T-helper 17 cell (primary cell): ENCODE data around the gene SRCAP. TPM values are rescaled to one million over a fixed set of nuclear protein-coding genes. Genes with fewer than 3 reads are reported as not detected.

Experiments used
- ATAC-seq: fragments of 150-1000 bp; cut with Tn5 transposase; 2 replicates; pipeline ENCODE4 v1.10.0; 2021; ENCODE audit warnings: mild to moderate bottlenecking, moderate library complexity
- DNase-seq, 3 donors: peaks; one replicate each; pipeline versions ENCODE4 v3.0.0 to v3.0.0-alpha.2; 2020 to 2021
- H3K9me3 ChIP-seq: one replicate; pipeline ENCODE4 v1.7.0; 2013; ENCODE audit warnings: low read length, mild to moderate bottlenecking; ENCODE audit not compliant: control insufficient read depth, poor library complexity, severe bottlenecking
- H3K27ac Mint-ChIP-seq: one replicate; pipeline ENCODE4 v1.8.0; 2022; ENCODE audit warnings: mild to moderate bottlenecking, moderate library complexity, mixed read lengths
- H3K27me3 Mint-ChIP-seq: one replicate; pipeline ENCODE4 v1.8.0; 2022; ENCODE audit warnings: mixed read lengths
- H3K36me3 Mint-ChIP-seq: one replicate; pipeline ENCODE4 v1.8.0; 2022; ENCODE audit warnings: low read depth, mixed read lengths
- H3K4me1 Mint-ChIP-seq: one replicate; pipeline ENCODE4 v1.8.0; 2022; ENCODE audit warnings: mild to moderate bottlenecking, mixed read lengths
- H3K4me3 Mint-ChIP-seq: one replicate; pipeline ENCODE4 v1.8.0; 2022; ENCODE audit warnings: mild to moderate bottlenecking, moderate library complexity, mixed read lengths
- total RNA-seq, 4 donors: library from RNA in 2 of 4; stranded (reverse) in 2 of 4; gene quantifications; one replicate each; pipeline ENCODE4 v1.2.3 and lab custom pipeline; 2022 to 2026

The SRCAP gene
- total RNA-seq, 2 donors from 2014 or later = 86.9 to 90.5 TPM

GRCh38 chr16:30721167-30721566 is 22.2 kb downstream of the SRCAP start:
- Mint-ChIP-seq H3K4me1 (peaks cover 33% of the 10 kb centered on the region), H3K27ac (peak overlapping the region; percentile 54), H3K36me3 (peaks cover 24% of the 10 kb centered on the region), H3K27me3 (no peaks in the 10 kb centered on the region), H3K4me3 (no peak overlapping the region)
- ATAC-seq (no peak), DNase-seq (no peak)
- H3K9me3 ChIP-seq = no peaks in the 10 kb centered on the region

- Mint-ChIP-seq H3K36me3 (peaks cover 22% of the 10 kb centered on the region), H3K4me1 (peaks cover 29% of the 10 kb centered on the region), H3K27me3 (no peaks in the 10 kb centered on the region), H3K4me3 (no peak overlapping the region), H3K27ac (peak overlapping the region; percentile 54)
- H3K9me3 ChIP-seq = no peaks in the 10 kb centered on the region
- ATAC-seq (no peak), DNase-seq (no peak)
Measured at GRCh38 chr16:30721606-30722005, 22.6 kb downstream of the SRCAP start.

- peak overlapping the region; percentile 41 for H3K4me3 Mint-ChIP-seq
- no peaks in the 10 kb centered on the region for H3K27me3 Mint-ChIP-seq
- peaks cover 31% of the 10 kb centered on the region for H3K4me1 Mint-ChIP-seq
- ATAC-seq = no peak
- H3K9me3 ChIP-seq = no peaks in the 10 kb centered on the region
- DNase-seq = no peak
- peak overlapping the region; percentile 54 for H3K27ac Mint-ChIP-seq
- H3K36me3 Mint-ChIP-seq = peaks cover 22% of the 10 kb centered on the region
Measured at GRCh38 chr16:30722443-30722842, 23.5 kb downstream of the SRCAP start.

- Mint-ChIP-seq H3K27ac (peak overlapping the region; percentile 54), H3K27me3 (no peaks in the 10 kb centered on the region), H3K4me3 (peak overlapping the region; percentile 41), H3K4me1 (peaks cover 31% of the 10 kb centered on the region), H3K36me3 (peaks cover 22% of the 10 kb centered on the region)
- no peaks in the 10 kb centered on the region for H3K9me3 ChIP-seq
- DNase-seq = no peak
- ATAC-seq = no peak
Measured at GRCh38 chr16:30722916-30723315, 23.9 kb downstream of the SRCAP start.

- H3K4me1 Mint-ChIP-seq = peaks cover 31% of the 10 kb centered on the region
- no peaks in the 10 kb centered on the region for H3K9me3 ChIP-seq
- DNase-seq (no peak), ATAC-seq (peak; percentile 17)
- peak overlapping the region; percentile 67 for H3K4me3 Mint-ChIP-seq
- no peak overlapping the region for H3K27ac Mint-ChIP-seq
- peaks cover 22% of the 10 kb centered on the region for H3K36me3 Mint-ChIP-seq
- no peaks in the 10 kb centered on the region for H3K27me3 Mint-ChIP-seq
Measured at GRCh38 chr16:30723725-30724355, 24.9 kb downstream of the SRCAP start.

GRCh38 chr16:30724641-30725417 is 25.9 kb downstream of the SRCAP start:
- Mint-ChIP-seq H3K27me3 (no peaks in the 10 kb centered on the region), H3K4me1 (peaks cover 35% of the 10 kb centered on the region), H3K27ac (peak overlapping the region; percentile 73), H3K36me3 (peaks cover 22% of the 10 kb centered on the region), H3K4me3 (peak overlapping the region; percentile 67)
- ATAC-seq = peak; percentile 15
- DNase-seq = no peak
- H3K9me3 ChIP-seq = no peaks in the 10 kb centered on the region

- Mint-ChIP-seq H3K4me3 (no peak overlapping the region), H3K36me3 (peaks cover 21% of the 10 kb centered on the region), H3K27ac (peak overlapping the region; percentile 73), H3K4me1 (peaks cover 31% of the 10 kb centered on the region), H3K27me3 (no peaks in the 10 kb centered on the region)
- H3K9me3 ChIP-seq = no peaks in the 10 kb centered on the region
- ATAC-seq (no peak), DNase-seq (no peak)
Measured at GRCh38 chr16:30725418-30725792, 26.4 kb downstream of the SRCAP start.

GRCh38 chr16:30728321-30728720 is 29.4 kb downstream of the SRCAP start:
- ATAC-seq (no peak), DNase-seq (no peak)
- Mint-ChIP-seq H3K27ac (peak overlapping the region; percentile 47), H3K27me3 (no peaks in the 10 kb centered on the region), H3K4me1 (peaks cover 17% of the 10 kb centered on the region), H3K4me3 (peak overlapping the region; percentile 25), H3K36me3 (peaks cover 11% of the 10 kb centered on the region)
- H3K9me3 ChIP-seq = no peaks in the 10 kb centered on the region

- ATAC-seq (no peak), DNase-seq (no peak)
- Mint-ChIP-seq H3K4me3 (no peak overlapping the region), H3K4me1 (peaks cover 9% of the 10 kb centered on the region), H3K27me3 (no peaks in the 10 kb centered on the region), H3K36me3 (peaks cover 4% of the 10 kb centered on the region), H3K27ac (peak overlapping the region; percentile 54)
- no peaks in the 10 kb centered on the region for H3K9me3 ChIP-seq
Measured at GRCh38 chr16:30728899-30729672, 30.1 kb downstream of the SRCAP start.

GRCh38 chr16:30731411-30731810 is 32.4 kb downstream of the SRCAP start:
- DNase-seq = no peak
- no peaks in the 10 kb centered on the region for H3K27me3 Mint-ChIP-seq
- ATAC-seq = no peak
- H3K9me3 ChIP-seq = no peaks in the 10 kb centered on the region
- H3K4me3 Mint-ChIP-seq = no peak overlapping the region
- peak overlapping the region; percentile 76 for H3K27ac Mint-ChIP-seq
- no peaks in the 10 kb centered on the region for H3K36me3 Mint-ChIP-seq
- H3K4me1 Mint-ChIP-seq = peaks cover 6% of the 10 kb centered on the region

- no peaks in the 10 kb centered on the region for H3K27me3 Mint-ChIP-seq
- H3K4me1 Mint-ChIP-seq = peaks cover 19% of the 10 kb centered on the region
- no peak overlapping the region for H3K27ac Mint-ChIP-seq
- DNase-seq (no peak), ATAC-seq (no peak)
- H3K4me3 Mint-ChIP-seq = no peak overlapping the region
- H3K9me3 ChIP-seq = no peaks in the 10 kb centered on the region
- peaks cover 11% of the 10 kb centered on the region for H3K36me3 Mint-ChIP-seq
Measured at GRCh38 chr16:30736995-30737793, 38.2 kb downstream of the SRCAP start.

GRCh38 chr16:30737794-30738648 is 39.0 kb downstream of the SRCAP start:
- Mint-ChIP-seq H3K27me3 (no peaks in the 10 kb centered on the region), H3K36me3 (peaks cover 12% of the 10 kb centered on the region), H3K4me3 (no peak overlapping the region), H3K27ac (no peak overlapping the region), H3K4me1 (peaks cover 19% of the 10 kb centered on the region)
- DNase-seq = no peak
- no peaks in the 10 kb centered on the region for H3K9me3 ChIP-seq
- ATAC-seq = no peak
